GM18499 (cell line): ENCODE results near the gene SMPD3.

ENCODE experiments used
- ATAC-seq: cut with Tn5 transposase; IDR thresholded peaks from one replicate; pipeline ENCODE4 v1.9.1; 2021; ENCODE audit warnings: moderate number of reproducible peaks; ENCODE audit not compliant: insufficient read depth, unreplicated experiment

SMPD3 gene

DNA sequence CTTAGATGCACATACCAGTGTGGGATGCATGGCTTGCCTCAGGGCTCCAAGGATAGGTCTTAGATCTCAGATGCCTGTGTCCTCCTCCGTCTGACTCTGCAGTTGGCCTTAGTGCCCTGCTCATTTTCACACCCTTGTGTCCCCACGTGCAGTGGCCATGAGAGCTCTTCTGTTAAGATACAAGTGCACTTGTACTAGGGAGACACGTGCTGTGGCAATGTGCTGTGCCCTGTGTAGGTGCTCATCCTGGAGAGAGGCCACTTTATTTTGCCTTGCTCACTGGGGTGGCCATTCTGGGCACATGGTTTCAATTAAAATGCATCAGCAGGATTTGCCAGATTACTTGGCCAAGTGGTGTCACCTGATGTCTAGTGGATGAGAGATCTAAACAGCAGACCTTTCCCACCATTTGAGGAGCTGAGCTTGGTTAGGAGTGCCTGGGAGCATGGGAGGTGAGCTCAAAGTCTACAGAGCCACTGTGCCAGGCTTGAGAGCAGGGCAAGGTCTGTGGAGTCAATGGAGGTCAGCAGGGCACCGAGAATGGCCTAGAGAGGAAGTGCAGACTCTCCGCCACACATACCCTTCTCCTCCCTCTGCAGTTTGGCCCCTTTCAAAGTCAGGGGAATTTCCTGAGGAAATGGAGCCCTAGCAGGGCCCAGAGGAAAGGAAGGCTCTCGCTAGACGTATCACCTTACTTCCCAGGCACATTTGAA lies 25.2 kb upstream of the SMPD3 start:
- ATAC-seq, result no peak

DNA sequence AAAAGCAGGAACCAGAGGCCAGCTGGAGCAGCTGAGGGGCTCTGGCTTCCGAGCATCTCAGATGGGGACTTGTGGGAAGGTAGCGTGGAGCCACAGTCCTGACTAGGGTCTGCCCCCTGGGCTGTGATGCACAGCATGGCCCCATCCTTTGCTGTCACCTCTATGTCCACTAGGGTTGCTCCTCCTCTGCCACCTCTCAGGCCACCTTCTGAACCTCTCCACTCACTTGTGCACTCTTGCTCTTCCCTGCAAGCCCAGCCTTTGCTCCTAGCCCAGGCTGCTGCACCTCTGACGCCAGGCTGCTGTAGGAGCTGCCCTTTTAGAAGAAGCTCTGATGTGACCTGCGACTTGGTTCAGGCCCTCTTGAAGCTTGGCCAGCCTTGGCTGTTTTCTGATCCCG lies 24.3 kb upstream of the SMPD3 start:
- no peak for ATAC-seq

DNA sequence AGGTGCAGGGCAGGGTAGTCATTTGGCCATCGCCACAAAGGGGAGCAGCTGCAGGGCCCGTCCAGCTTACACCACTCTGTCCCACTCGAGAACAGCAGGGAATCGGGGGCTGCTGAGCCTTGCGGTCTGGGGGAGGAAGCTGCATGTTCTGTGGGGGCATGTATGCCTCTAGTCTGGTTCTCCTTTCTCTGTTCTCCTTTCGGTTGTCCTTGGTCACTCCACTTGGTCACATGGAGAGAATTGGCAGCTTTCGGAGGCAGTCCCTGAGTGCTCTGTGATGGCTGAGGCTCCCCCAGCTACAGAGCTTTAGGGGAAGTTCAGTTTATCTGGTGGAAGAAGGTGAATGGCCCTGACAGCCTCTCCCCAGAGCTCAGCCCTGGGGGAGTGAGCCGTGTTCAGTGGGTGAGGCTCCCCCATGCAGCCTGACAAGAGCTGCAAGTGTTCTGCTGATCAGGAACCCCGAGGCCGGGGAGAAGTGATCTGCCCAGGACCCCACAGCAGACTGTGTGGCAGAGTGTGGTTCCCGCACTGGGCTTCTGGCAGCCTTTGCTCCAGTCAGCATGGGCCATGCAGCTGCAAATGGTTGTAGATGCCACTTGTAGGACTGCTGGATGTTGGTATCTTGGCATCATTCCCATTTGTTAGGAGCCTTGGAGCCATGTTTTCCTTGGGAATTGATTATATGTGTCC lies 22.3 kb upstream of the SMPD3 start:
- peak; percentile 77 for ATAC-seq

DNA sequence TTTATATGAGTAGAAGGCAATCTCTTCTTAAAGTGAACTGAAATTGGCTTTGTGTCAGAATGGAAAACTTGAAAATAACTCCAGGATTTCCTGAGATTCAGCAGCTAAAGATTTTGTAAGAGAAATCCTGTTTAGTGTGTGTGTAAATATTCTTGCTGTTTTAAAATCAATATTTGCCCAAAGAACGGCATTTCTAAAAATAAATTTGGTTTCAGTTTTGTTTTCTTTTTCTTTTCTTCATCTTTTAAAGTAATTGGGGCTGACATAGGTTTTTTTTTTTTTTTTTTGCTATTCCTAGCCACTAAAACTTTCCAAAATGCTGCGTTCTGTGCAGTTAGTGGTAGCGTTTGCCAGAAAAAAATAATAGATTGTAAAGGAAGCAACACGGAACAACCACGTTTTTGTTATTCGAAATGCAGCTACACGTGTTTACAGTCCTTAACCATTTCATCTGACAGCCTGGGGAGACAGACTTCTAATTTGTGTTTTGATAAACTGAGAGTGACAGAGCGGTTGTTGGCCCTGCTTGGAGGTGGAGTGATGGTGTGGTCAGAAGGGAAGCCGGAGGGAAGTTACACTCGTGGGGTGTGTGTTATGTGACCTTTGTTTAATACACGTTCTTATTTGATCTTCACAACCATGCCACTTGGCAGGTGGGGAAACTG lies 21.6 kb upstream of the SMPD3 start:
- ATAC-seq, result peak; percentile 12

DNA sequence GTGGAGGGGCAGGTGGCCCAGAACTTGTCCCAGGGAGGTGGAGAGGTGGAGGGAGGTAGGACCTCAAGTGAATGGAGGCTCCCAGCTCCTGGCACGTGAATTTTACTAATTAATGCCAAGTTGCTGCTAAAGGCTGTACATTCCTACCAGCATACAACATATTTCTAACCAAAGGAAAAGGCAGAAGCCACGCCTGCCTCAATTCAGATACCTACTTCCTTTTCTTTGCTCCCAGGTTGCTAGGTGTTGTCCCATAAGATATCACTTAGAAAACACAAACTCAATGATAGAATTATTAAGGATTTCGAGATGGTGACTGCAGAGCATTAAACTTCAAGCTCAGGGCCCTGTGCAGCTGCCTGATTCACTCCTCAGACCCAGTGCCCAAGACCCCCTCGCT lies 20.5 kb upstream of the SMPD3 start:
- ATAC-seq, result no peak

DNA sequence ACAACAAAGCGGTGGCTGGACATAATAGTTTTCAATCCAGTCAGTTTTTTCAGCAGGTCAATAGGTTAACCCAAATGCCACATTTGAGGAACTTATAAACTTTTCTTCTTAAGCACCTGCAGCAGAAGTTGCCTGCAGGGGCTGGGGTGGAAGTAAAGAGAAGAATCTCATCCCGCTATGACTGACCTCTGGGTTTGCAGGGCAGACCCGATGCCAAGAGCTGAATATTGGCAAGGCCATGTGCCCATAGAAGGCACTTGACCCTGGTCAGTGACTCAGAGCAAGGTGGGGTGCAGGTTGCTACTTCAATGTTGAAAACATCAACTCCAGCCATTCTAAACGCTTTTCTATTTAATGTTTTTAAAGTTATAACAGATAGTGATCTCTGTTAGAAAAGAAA lies 17.9 kb upstream of the SMPD3 start:
- no peak for ATAC-seq

DNA sequence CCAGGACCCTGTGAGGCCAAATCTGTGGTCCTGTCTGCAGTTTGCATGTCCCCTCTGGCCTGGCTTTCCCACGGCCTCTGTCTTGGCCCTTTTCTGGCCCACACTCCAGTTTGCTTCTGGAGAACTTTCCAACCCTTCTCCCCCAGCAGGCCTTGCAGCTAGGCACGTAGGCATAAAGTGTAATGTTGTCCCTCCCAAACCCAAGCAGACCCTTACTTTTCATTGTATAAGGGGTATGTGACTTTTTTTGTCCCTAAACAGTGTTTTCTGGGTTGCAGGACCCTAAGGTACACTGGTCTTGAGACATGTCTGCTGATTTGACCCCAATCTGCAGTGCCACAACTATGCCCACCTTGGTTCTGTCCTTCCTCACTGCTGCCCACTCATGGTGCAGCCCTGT lies 15.6 kb upstream of the SMPD3 start:
- ATAC-seq, result no peak

DNA sequence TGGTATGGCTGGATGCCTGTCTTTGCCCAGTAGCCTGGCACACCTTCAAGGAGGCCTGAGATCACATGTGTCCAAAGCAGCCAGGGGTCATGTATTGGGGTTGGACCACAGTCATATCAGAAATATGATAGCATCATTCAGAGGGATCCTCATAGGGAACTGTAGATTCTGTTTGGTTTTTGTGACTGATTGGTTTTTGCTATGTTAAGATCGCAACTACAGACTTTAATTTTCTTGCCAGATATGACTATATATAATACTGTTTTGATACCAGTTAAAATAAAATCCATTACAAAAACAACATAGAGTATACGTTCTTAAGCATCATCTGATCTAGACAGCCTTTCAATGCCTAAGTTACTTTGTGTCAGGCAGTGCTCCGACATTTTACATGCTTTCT lies 11.8 kb upstream of the SMPD3 start:
- no peak for ATAC-seq

DNA sequence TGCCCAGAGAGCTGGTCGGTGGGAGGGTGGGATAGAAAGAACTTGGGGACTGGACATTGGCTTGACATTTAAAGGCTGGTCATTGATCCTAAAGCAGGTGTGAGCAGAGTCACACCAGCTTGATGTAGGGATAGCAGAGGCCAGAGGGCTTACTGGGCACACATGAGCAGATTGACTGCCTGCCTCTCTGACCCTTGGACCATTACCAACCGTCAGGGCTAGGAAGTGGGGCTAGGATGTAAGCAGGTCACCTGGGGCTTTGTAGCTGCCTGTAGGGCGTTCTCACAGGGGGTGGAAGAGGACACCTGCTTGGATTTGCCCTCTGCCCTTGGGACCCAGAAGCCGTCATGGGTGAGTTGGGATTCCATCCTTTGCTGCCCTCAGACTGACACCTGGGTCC lies 11.1 kb upstream of the SMPD3 start:
- ATAC-seq, result no peak

DNA sequence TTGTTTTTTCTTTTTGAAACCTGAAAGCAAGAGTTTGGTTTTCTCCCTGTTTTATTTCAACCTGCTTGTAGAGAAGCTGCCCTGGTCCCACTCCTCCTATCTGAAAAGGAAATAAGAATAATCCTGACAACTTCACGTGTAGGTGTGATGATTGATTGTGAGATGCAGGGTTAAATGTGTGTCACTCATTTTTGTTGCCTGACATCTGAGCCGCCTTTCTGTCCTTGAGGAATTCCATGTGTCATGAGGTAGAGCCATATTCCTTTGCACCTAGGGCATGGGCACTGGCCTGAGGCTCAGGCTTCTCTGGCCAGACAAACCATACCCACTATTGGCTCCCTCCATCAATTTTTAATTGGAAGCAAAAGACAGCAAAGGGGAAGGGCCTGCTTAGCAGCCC lies 10.2 kb upstream of the SMPD3 start:
- no peak for ATAC-seq

DNA sequence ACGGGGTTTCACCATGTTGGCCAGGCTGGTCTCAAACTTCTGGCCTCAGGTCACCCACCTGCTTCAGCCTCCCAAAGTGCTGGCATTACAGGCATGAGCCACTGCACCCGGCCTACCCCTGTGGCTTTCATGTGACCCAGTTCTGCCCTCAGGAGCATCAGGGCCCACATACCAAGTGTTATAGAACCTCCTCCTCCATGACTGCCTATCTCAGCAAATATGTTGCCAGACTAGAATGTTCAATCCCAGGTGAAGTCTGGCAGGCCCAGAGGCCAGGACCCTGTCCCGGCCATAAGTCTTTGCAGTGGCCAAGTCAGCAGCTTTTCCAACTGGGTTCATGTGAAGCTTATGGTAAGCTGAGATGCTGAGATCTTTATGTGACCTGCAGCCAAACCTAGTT lies 9.8 kb upstream of the SMPD3 start:
- no peak for ATAC-seq

DNA sequence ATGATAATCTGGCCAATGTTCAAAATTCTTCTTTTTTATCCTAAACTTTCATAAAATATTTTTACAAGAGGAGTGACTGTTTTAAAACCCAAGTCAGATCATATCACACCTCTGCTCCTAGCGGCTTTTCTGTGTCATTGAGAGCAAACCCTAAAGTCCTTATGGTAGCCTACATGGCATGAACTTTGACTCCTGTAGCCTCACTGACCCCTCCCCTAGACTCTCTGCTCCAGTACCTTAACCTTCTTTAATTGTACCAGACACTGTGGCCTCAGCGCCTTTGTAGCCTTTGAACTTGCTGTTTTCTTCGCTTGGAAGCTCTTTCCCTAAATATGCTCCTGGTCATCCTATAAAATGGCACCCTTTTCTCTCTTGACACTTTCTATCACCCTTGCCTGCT lies 7.3 kb upstream of the SMPD3 start:
- no peak for ATAC-seq

DNA sequence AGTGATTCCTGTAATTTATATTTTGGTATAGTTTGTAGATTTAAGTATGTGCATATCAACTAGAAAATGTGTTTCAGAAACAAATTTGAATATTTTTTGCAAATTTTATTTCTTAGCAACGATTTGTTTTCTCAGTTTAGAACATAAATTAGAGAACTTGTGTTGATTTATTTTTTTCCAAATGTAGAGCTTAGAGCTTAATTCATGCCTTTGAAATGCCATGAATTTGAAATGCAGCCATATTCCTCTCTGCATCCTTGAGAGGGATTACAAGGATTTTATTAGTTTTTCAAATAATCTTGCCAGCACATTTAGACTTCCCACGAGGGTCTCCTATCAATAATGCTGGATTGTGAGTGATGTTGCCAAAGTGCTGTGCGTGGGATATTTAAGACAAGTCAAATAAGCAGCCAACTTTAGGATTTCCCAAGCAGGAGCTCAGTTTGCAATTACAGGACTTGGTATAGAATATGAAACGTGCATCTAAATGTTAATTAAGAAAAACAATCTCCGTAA lies 6.7 kb upstream of the SMPD3 start:
- no peak for ATAC-seq

DNA sequence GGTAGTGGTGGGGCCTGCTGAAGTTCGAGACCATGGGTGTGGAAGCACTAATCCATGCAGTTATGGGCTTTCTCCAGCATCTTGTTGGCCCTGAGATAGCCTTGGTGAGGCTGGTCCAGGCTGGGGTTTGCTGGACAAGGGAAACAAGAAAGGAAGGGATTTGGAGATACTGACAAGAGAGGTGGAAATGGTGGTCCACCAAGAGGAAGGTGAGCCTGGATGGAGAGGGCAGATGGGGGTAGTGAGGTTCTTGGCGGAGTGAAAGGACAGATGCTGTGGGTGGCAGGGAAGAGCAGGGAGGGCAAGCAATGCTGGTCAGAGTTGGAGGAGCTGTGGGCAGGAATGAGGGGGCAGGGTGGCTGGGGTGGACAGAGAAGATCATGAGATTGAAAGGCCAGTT lies 5.5 kb upstream of the SMPD3 start:
- no peak for ATAC-seq

DNA sequence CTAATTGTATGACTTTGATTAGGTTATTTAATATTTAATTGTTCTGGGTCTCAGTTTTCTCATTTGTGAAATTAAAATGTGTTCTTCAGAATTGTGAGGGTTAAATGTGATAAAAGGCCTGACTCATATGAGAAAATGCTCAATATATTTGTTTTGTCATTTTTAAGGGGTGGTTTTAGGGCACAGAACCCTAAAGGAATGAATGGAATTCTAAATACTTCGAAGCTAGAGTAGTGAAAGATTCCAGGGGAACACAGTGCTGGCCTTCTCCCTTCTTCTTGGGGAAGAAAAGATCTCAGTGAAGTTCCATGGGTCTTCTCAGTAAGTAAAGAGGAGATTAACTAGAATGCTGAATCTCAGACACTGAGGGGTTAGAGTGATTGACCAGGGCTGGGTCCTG lies 3.9 kb upstream of the SMPD3 start:
- ATAC-seq, result no peak

DNA sequence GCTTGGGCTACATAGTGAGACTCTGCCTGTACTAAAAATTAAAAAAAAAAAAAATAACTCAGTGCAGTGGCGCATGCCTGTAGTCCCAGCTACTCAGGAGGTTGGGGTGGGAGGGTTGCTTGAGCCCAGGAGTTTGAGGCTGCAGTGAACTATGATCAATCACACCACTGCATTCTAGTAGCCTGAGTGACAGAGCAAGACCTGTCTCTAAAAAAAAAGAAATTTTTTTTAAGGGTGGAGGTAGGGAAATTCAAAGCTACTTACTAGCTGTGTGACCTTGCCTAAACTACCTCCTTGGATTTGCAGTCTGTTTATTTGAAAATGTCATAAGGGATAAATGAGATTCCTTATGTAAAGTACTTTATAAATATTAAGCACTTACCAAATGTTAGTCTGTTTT lies 3.4 kb upstream of the SMPD3 start:
- ATAC-seq, result no peak

DNA sequence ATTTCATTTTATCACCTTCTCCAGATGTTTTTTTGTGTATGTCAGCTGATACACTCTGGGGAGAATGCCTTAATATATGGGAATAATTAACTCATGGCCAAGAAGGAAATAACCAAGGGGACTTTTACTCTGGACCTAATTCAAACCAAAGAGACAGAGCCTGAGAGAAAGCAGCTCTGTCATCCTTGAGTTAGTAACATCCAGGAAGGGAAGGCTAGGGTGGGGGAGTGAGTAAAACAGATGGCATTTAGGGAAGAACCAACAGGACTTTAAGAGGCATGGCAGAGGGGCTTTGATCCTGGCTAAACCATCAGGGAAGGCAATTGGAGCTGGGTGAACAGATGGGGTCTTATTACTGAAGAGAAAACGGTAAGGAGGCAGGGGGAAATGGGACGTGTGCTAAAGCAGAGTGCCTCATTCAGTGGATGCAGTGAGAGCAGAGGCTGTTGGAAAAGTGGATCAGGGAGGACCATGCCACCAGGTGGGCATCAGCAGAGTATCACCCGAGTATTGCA lies 2.5 kb upstream of the SMPD3 start:
- no peak for ATAC-seq

DNA sequence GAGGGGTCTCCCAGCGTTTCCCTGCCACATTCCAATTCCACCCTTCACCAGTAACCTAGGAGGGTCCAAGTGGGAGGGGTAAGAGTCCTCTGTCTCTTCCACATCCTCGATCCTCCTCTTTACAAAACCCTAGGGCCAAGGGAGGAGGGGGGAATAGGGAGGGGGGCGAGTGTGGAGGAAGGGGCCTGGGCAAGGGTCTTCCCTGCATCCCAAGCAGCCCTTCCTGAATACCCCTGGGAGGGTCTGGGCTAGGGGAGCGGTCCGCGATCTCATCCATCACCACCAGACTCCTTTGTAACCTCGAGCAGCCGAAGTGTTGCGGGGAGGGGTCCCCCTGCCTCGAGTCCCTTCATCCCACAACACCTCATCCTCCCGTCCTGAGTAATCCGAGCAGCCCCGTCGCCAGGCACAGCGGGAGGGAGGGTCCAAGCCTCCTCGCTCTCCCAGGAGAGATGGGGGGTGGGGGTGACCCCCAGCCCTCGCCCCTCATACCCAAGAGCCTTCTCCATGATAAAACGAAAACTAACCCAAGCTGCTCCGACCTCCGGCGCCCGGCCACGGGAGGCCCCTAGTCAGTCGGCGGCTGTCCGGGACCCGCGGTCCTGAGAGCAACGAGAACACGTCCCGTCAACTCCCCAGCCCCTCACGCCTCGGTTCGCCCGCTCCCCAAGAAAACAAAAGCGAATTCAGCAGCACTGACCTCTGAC lies 502 bp downstream of the SMPD3 start:
- ATAC-seq, result no peak

DNA sequence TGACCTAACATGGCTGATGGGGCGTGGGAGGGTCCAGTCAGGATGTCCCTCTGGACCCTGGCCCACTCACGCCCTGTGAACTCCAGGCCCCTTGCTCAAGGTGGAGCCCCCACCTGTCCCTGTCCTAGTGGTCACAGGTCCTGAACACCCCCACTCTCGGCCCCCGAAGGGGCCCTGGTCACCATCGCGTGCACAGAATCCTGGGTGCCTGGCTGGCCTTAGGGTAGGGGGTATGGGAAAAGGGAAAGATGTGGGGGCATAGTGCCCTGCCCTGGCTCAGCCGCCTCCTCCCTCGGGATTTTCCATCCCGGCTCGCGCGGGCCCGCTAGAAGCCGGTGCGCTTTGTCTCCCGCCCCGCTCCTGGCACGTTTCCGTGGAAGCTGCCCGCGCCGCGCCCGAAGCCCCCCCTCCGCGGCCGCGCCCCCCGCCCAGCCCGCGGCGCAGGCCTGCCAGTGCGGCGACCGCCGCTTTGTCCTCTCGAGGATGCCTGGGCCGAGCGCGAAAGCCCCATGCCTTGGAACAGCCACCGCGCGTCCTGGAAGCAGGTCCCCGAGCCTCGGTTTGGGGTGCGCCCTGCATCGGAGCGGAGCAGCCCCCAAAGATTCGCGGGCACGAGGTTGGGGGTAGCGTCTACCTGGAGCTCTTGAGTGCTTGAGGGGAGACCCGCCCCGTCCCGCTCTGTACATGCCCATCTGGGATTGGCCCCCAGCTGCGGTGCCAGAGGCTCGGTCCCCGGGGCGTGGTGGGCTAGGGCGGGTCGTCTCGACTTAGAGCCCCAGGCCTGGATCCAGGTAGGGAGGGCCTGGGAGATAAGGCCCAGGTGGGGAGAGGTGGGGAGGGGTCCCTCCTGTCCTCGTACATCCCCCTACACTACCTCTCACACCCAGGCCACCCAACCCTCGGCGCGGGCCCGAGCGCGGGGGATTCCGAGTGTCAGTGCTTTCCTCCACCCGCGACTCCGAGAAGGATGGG lies 1.3 kb downstream of the SMPD3 start:
- ATAC-seq, result no peak

DNA sequence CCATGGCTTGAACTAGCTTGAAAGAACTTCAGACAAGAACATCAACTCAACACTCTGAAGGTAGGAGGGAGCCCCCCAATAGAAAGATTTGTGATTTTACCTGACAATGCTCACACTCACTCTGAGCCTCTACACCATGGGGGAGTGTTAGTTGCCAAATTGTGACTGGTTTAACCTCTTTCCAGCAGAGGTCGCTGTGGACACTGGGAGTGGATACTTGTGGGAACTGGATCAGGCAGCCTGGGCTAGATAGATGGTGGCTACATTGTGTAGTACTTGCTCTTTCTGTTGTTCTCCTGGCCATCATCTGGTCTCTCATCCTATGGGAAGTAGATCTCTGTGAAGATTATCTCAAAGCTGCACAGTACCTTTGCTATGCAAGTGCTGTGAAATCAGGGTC lies 2.9 kb downstream of the SMPD3 start:
- ATAC-seq, result no peak
